ENCODE measurements around the gene MZF1. TPM values are rescaled to one million over a fixed set of nuclear protein-coding genes. Genes with fewer than 3 reads are reported as not detected.

The MZF1 gene
- total RNA-seq, 1 experiment from 2014 or later, result 33.0 TPM

- Histone ChIP-seq H4K20me1 (ENCODE audit: insufficient read depth) (no peaks in the 10 kb centered on the region), H3K27me3 (ENCODE audit: insufficient read depth, low read length) (no peaks in the 10 kb centered on the region), H3K9ac (ENCODE audit: low read length) (no peak overlapping the region), H3K36me3 (ENCODE audit: control insufficient read depth in 1 of 2, insufficient read depth in 2 of 2, low read length in 2 of 2) (peaks cover 0 to 4% of the 10 kb centered on the region in 2 experiments; a peak in 2 of 4 replicates), H2AFZ (ENCODE audit: low read depth, low read length, poor library complexity, severe bottlenecking) (no peak overlapping the region), H3K9me3 (ENCODE audit: control insufficient read depth in 1 of 2, insufficient read depth in 1 of 2, low read depth in 1 of 2, low read length in 2 of 2) (no peaks in the 10 kb centered on the region), H3K9me2 (ENCODE audit: insufficient read depth) (no peaks in the 10 kb centered on the region), H3K27ac (ENCODE audit: low read depth, low read length) (no peak overlapping the region), H3K4me2 (ENCODE audit: low read length) (no peak overlapping the region), H3K4me1 (ENCODE audit: control insufficient read depth in 1 of 2, insufficient read depth in 2 of 2, low read length in 2 of 2) (peaks cover 3 to 9% of the 10 kb centered on the region in 2 experiments; a peak in 3 of 4 replicates), H3K4me3 (replicated peaks in 1 of 2; ENCODE audit: low read depth in 1 of 2, low read length in 2 of 2) (no peak overlapping the region), H3K79me2 (ENCODE audit: insufficient read depth, low read length) (no peaks in the 10 kb centered on the region)
- ChIA-PET CTCF (no interaction called here), POLR2A (no interaction called here), RAD21 (ENCODE audit: low non-redundant PET in 1 of 2, low total read pairs in 2 of 2, uncharacterized antibody in 2 of 2, unreplicated experiment in 2 of 2) (no interaction called here)
- intact Hi-C loops (cut with micrococcal nuclease), result no loop called here
- TF ChIP-seq CBX3 (IDR thresholded peaks at IDR 0.05; ENCODE audit: low read depth), result no peak
- no peak for TF ChIP-seq JUND (IDR thresholded peaks at IDR 0.05)
- TF ChIP-seq ZNF274 (IDR thresholded peaks at IDR 0.05; ENCODE audit: low read depth, low read length), result no peak
- no peak for TF ChIP-seq RAD21 (IDR thresholded peaks at IDR 0.05; ENCODE audit: low read depth)
- no peak for TF ChIP-seq ZFX (IDR thresholded peaks at IDR 0.05)
- TF ChIP-seq EZH2 (IDR thresholded peaks at IDR 0.05), result no peak
- TF ChIP-seq ZBTB33 (IDR thresholded peaks at IDR 0.05; ENCODE audit: extremely low read depth, insufficient replicate concordance, low read length), result no peak
- no peak for TF ChIP-seq POLR2A (IDR thresholded peaks at IDR 0.05; ENCODE audit: borderline replicate concordance, extremely low read depth, insufficient read depth, insufficient read length)
- TF ChIP-seq TCF7L2 (IDR thresholded peaks at IDR 0.05; ENCODE audit: borderline replicate concordance, extremely low read depth, insufficient read depth, insufficient read length), result no peak
- TF ChIP-seq CTCF (IDR thresholded peaks at IDR 0.05 in 2 of 3, conservative IDR thresholded peaks at IDR 0.05 in 1 of 3; ENCODE audit: borderline replicate concordance in 1 of 3, insufficient read depth in 1 of 3, low read depth in 2 of 3, low read length in 2 of 3), result no peak
- TF ChIP-seq EGR1 (IDR thresholded peaks at IDR 0.05; ENCODE audit: low read depth), result no peak
- TF ChIP-seq REST (IDR thresholded peaks at IDR 0.05; ENCODE audit: low read depth), result no peak
- no peak for TF ChIP-seq SP1 (IDR thresholded peaks at IDR 0.05; ENCODE audit: low read depth)
- TF ChIP-seq MAX (IDR thresholded peaks at IDR 0.05), result no peak
- TF ChIP-seq CEBPB (IDR thresholded peaks at IDR 0.05; ENCODE audit: low read depth), result no peak
- no peak for TF ChIP-seq ELF1 (IDR thresholded peaks at IDR 0.05; ENCODE audit: borderline replicate concordance, low read depth)
- TF ChIP-seq EZH2phosphoT487 (IDR thresholded peaks at IDR 0.05; ENCODE audit: borderline replicate concordance), result no peak
- no peak for TF ChIP-seq YY1 (IDR thresholded peaks at IDR 0.05; ENCODE audit: extremely low read depth, insufficient replicate concordance, low read depth, low read length)
- BruUV-seq (replicated peaks), result no TSS peak
- ATAC-seq, result no peak
- DNase-seq (ENCODE audit: low read depth, low spot score), result no peak
These were observed 11.6 kb upstream of the MZF1 start for GRCh38 chr19:58584498-58585441.

Measured in HCT116 (cell line).